GM21515 (cell line): ENCODE data around the gene MCC.

Experiments
- ATAC-seq: cut with Tn5 transposase; IDR thresholded peaks from one replicate; pipeline ENCODE4 v1.9.1; 2021; ENCODE audit not compliant: unreplicated experiment

Gene MCC

DNA sequence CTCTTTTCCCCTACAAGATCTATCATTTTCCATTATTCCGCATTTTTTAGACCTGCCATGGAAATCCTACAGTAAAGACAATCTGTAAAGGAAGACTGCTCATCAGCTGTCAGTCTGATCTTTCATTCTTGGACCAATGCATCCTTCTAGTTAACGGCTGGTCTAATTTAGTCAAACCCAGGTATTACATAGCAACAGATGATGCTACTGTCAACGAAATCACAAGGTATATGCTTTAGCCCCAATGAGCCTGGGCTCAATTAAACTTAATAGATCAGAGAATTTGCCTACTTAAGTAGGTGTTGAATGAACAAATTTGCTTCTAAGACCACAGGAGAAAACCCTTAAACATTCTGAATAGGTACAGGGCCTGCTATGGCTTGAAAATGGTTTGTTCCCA, 260.5 kb downstream of the MCC start:
- ATAC-seq = no peak

DNA sequence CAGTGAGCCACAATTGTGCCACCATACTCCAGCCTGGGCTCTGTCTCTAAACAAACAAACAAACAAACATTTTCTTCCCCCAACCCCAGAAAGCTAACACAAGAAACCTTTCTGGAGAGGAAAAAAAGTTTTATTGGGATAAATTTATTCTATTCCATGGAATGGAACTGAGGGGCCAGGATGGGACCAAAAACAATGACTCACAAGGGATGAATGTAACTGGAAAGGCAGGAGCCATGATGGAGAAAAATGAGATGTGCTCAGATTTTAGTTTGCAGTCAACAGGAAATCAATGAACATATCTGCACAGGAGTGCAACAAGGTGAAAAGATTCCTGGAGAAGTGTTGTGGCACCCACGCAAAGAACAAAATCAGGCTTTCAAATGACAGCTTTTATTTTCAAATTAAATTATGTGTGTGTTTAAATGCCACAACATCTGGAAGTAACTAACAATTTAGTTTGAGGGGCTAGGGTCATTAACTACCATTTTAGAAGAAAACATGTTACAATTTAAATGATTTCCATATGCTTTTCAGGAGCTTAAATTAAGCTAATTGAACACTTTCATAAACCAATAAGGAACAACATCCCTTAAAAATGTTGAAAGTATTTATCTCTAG, 262.0 kb downstream of the MCC start:
- ATAC-seq = no peak

DNA sequence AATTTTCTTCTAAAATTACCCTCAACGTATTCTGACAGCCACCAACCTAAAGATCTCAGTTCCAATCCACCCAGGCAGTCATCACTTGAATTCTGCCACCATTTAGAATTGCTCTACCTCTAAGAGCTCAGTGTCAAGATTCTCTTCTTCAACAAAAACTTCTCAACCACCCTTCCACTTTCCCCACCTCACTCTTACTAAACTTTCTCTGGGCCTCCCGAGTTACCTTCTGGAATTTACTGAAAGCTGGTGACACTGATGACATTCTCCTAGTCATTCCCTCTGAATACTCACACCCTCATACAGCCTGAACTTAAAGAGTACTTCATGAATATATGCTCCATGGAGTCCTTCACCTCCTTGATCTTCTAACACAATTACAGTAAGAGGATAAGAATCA, 263.0 kb downstream of the MCC start:
- ATAC-seq = no peak

DNA sequence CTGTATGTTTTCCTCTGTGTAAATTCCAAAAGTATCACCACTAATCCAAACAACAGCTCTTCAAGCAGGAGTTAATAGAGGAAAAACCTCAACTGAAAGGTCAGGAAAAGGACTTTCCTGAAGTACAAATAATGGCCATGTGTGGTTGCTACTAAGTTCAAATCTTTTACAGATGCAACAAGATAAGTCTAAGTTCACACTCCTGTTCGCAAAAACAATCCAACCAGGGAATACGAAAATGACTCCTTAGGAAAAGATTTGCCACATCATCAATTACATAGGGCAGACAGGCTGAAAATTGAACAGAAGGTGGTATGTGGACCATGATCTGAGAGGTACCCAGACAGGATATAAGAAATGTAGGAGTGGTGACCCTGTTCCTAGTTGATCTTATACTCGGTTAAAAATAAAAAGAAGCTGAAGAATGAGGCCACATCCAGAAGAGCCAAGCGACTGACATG, 263.6 kb downstream of the MCC start:
- ATAC-seq = no peak

DNA sequence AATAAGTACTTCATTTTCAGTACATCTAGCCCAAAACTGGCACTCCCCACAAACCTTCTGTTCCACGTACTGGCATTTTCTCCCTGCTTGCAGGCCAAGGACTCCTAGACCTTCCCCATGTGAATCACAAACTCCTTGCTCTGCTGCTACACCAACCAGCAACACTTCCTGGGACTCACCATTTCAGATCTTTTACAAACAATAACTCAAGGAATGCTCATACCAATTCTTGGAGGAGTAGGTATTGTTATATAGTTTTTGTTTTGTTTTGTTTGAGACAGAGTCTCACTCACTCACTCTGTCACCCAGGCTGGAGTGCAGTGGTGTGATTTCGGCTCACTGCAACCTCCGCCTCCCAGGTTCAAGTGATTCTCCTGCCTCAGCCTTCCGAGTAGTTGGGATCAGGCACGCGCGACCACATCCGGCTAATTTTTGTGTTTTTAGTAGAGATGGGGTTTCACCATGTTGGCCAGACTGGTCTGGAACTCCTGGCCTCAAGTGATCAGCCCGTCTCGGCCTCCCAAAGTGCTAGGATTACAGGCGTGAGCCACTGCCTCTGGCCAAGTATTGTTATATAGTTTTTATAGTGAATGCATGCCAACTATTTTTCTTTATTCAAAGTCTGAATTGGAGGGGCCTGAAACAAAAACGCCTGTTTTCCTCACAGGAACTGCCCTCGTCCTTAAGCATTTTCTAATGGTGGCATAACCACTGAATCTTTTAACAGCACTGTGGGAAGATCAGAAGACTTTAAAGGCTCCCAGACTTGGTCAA, 264.2 kb downstream of the MCC start:
- ATAC-seq = no peak

DNA sequence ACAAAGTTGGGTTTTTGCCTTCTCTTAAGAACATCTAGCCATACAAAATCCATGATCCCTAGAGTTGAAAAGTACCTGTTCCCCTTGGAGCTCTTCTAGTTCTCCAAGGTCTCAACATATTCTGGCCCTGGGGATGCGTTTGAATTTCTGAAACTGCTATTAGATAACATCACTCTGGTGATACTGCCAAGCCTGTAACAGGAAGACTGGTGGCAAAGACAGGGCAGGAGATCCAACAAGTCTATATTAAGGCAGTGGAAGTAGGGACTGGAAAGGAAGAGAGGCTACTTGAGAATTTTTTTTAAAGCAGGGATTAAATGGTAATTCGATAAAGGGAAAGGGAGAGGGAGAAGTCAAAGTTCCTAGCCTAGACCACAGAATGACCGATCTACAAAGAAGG, 264.9 kb downstream of the MCC start:
- ATAC-seq = no peak

DNA sequence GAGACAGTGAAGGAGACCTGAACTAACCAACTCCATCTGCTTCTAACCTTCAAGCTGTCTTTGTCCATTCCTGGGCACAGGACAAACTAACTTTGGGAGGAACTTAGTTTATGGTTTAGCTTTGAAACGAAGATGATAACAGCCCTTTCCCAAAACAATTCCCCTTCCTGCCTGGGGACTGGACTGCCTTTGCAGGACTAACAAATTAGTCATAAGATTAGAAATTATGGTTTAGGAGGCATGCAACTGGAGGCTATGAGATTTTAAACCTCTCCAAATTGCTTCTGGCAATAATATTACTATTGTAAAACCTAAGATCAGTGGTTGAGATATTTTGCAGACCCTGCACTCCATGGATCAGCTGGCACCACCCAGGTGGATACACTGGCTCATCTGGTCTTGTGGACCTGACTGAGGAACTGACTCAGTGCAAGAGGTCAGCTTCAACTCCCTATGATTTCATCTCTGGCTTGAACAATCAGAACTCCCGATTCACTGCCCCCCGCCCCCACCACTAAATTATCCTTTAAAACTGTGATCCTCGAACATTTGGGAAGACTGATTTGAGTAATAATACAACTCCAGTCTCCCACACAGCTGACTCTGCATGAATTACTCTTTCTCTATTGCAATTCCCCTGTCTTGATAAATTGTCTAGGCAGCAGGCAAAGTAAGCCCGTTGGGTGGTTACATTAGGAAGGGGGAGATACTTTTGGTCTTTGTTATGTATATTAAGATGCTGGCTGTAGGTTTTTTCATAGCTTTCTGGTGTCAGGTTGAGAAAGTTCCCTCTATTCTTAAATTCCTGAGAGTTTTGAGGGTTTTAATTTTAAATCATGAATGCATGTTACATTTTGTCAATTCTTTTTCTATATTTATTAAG, 266.7 kb downstream of the MCC start:
- ATAC-seq = no peak

DNA sequence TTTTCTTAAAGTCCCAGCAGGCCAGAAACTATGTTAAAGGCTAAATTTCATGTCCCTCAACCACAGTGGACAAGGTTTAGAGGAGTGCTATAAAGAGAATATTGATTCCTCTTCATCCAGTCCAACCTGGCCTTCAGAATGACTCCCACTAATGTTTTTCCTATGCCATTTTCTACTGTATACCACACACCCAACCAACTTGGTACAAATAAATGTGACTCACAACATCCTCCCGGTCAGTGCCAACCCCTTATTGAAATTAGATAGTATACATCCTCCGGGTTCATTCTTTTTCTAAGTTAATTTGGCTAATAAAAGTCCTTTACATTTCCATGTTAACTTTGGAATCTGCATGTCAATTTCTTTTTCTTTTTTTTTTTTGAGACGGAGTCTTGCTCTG, 268.6 kb downstream of the MCC start:
- ATAC-seq = no peak

DNA sequence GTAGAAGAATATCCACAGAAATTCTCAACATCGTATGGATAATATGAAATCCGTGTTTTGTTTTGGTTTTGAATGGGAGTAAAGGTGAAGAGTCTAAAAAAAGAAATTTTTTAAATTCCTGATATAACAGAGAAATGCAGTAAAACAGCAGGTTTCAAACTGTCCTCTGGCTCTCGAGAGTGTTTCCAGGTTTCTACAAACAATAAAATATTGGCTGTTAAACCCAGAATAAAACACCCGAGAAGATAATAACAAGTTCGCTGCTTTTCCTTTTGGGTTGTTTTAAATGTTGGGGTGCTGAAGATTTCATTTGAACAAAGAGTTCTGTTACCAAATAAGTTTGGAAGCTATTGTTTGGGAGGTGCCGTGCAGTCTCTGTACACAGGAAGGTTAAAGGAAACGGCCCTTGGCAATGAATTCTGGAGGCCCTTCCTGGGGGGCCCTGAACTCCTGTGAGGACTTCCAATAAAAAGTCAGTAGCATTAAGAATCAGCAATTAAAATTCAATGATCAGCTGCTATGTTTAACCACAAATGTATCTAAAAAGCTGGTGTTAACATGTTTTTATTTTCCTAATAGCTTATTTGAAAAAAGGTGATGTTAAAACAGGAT, 269.2 kb downstream of the MCC start:
- ATAC-seq = no peak

DNA sequence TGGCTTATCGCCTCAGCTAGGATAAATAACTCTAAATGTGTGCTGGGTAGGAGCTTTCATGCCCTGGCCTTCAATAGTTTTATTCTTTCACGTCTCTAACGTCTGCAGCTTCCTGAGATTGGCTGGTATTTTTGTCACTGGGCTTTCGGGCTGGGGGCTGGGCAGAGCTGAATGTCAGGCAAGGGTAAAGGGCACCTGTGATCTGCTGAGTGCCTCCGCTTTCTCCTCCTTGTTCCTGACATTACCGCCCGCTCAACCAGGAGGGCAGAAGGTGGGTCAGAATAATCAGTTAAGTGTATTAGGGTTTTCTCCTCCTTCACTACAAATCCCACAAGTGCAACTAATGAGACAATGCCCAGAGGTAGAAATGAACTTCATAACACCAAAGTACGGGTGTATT, 270.1 kb downstream of the MCC start:
- ATAC-seq = no peak

DNA sequence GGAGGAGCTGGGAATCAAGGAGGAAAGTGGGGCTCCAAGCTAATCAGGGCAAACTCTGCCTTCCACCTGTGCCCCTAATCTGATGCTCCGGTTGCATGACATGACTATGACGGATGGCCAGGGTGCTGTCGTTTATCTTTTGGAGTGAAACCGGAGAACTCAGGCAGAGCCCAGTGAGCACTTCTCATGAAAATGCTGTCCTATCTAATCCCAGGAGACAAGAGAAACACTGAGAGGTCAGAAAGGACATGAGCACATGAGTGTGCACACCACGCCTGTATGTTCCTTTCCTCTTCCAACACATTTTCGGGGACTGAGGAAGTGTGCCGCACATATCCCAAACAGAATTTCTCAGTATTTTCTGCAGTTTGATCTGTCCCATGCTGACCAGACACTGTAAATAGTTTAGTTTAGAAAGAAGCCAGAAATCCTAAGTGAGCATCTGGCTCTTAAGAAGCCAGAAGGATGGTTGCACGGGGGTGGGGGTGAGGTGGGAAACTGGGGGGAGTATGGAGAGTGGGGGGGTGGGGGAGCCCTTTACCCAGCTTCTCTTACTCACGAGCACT, 270.6 kb downstream of the MCC start:
- no peak for ATAC-seq

DNA sequence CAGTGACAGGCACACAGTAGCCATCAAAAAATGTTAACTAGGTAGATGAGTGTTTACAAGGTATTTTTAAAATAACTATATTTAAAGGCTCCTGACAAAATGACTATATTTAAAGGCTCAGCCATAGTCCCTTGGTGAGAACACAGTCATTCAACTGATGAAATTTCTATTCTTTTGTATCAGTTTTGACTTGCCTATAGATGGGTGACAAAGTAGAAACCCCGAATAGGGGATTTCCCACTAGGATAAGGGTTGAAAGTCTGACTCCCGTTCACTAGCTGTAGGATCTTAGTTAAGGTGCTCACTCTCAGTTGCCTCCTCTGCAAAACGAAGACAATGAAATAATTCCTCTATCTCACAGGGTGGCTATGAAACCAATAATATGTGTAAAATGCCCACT, 271.7 kb downstream of the MCC start:
- no peak for ATAC-seq

DNA sequence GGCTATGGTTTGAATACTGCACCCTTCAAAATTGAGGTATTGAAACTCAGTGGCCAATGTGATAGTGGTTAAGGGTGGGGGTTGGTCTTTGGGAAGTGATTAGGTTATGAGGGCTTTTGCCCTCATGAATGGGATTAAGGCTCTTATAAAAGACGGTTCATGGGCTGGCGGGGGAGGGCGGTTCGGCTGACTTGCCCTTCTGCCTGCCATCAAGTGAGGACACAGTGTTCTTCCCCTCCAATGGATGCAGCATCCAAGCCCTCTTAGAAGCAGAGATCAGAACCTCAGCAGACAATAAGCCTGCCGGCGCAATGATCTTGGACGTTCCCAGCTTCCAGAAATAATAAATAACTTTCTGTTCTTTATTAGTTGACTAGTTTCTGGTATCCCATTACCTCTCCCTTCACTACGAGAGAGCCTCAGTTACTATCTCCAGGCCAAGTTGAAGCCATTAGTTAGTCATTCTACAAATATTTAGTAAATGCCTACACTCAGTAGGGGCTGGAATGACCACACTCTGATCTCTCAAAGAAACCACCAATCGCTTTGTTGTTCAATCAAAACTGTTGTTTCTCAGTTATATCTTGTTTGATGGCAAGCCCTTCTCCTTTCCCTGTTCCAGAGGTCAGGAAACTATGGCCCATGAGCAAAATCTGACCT, 272.7 kb downstream of the MCC start:
- no peak for ATAC-seq

DNA sequence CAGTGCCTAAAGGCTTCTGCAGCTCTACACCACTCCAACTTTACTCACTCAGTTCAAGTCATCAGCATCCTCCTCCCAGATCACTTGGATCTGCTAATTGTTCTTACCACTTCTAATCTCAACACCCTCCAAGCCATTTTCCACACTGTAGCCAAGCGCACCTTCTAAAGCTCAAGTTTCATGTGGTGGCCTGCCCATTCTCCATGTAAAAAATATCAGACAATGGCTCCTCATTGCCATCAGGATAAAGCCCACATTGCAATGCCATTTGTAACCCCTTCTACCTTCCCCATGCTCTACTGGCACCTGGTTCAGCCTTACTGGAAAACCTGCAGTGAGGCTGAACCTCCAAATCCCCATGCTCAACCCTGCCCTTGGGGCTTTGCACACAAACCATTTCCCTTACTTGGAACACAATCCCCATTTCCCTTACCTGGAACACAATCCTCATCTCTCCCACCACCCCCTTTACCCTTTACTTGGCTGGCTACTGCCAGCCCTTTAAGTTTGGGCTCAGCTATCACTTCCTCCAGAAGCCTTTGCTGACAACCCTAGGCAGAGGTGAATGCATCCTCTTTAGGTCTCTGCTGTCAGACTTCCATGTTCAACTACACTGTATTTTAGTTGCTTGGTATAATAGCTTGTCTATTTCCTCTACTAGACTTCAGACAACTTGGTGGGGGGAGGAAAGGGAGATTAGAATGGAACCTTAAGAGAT, 273.5 kb downstream of the MCC start:
- ATAC-seq = no peak

DNA sequence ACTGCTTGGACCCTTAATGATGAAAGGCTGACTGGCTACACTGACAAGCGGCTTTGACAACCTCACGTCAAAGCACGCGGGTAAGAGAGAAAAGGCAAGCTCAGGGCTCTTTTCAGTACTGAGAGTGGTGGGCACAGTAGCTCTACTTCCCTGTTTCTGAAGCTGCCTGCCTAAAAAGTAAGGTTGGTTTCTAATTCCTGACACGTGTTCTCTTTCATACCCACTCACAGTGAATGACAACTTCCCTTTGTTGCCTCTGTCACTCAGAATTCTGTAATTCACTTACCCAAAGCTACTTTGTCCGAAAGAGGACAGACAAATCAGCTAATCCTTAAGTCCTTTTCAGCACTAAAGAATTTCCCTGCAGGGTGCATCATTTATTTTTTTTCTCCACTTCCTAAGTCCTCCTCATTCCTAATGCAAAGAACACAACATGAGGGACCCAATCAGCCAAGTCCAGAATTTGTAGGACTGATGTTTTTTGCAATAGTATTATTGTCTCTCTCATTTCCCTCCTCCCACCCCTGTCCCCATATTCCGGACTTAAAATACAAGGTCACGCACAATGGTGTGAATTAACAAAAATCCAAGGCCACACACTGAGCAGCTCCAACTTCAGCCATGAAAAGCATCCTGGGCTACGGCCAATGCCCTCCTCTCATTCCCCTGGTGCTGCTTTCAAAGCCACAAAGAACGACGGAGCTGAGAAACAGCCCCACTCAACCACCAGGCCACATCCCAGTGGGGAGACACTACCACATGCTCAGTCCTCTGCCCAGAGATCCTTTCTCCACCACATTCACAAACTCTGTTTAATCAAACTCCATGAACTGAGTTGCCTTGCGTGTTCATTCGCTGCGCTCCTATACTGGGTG, 274.5 kb downstream of the MCC start:
- no peak for ATAC-seq

DNA sequence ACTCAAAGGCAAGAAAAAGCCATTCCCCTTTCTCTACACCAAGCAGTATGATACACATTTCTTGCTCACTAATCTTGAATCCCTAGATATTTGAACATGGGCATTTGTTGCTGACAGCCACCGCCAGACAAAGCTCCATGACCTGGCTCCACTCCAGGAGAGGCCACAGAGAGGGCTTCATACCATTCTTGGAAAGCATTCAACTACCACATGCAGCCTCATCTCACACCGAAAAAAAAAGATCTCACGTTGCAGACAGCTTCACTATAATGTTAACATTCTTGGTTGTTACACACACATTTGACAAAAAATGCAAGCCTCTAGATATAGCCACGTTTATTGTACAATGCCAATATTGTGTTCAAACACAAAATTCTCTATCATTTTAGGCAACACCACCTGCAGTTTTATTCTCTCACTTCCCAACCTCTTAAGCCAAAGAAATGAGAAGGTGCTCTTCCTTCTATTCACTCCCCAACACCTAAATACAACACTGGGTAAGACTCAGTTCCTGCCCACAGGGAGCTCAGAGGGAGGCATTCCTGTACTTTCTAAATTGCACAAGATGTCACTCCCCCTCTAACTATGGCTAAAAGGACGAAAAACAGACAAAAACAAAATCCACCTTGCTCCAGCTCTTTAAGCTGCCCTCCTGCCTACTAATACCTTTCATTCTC, 275.9 kb downstream of the MCC start:
- no peak for ATAC-seq

DNA sequence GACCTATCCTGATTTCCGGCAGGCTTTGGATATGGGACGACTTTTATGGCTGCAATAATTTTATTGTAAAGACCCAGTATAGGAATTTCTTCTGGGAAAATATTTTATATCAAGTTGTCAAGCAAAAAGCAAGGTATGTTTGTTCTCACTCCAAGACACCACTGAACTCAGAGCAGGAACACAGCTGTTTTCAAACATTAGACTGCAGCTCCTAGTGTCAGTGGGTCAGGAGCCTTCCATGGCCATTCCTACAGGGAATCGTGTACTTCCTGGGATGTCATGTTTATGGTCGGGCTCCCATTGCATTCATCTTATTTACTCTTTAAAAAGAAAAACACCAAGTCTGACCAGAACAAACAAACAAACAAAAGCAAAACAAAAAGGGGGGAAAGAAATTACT, 278.8 kb downstream of the MCC start:
- ATAC-seq = no peak

DNA sequence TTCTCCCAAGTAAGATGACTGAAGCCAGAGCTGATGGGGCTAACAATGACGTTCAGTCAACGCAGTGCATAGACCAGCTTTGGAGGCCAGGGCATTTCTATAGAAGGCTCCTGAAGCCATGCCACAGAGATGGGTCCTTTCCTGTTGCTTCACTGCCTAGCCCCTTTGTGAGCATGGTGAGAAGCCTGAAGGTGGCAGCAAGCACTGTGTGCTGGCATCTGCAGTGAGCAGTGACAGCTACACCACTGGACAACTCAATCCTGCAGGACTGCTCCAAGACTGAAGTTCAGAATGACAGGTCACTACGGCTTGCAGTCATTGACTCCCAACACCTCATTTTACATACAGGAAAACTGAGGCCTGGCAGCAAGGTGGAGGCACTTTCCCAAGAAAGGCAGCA, 282.4 kb downstream of the MCC start:
- no peak for ATAC-seq
